Liver (tissue), 9 donors: Measurements from ENCODE around the gene EVX1. TPM values are rescaled to one million over a fixed set of nuclear protein-coding genes. Genes with fewer than 3 reads are reported as not detected.

Source experiments
- DNase-seq: peaks from one replicate; pipeline ENCODE4 v3.0.0-alpha.2; 2017; ENCODE audit warnings: low spot score
- H3K27ac ChIP-seq, 2 donors: one replicate each; pipeline ENCODE4 v1.7.0; 2013; ENCODE audit warnings: inconsistent platforms in 2 of 2, low read length in 2 of 2, control low read depth in 1 of 2, low read depth in 1 of 2, mild to moderate bottlenecking in 1 of 2
- H3K27me3 ChIP-seq, 4 donors: one replicate each; pipeline versions ENCODE4 v1.6.1 to v1.7.0; 2013; ENCODE audit warnings: low read length in 3 of 4, inconsistent platforms in 1 of 4, mild to moderate bottlenecking in 1 of 4, moderate library complexity in 1 of 4; ENCODE audit not compliant: control insufficient read depth in 4 of 4, insufficient read depth in 4 of 4
- H3K36me3 ChIP-seq, 4 donors: one replicate each; pipeline versions ENCODE4 v1.6.1 to v1.7.0; 2013; ENCODE audit warnings: low read length in 3 of 4, mild to moderate bottlenecking in 3 of 4, low read depth in 1 of 4, moderate library complexity in 1 of 4; ENCODE audit not compliant: control insufficient read depth in 4 of 4, insufficient read depth in 3 of 4
- H3K4me1 ChIP-seq, 4 donors: one replicate each; pipeline versions ENCODE4 v1.6.1 to v1.7.0; 2013; ENCODE audit warnings: low read length in 3 of 4, mild to moderate bottlenecking in 3 of 4, moderate library complexity in 1 of 4; ENCODE audit not compliant: control insufficient read depth in 4 of 4, insufficient read depth in 4 of 4
- H3K4me3 ChIP-seq, 3 donors: one replicate each; pipeline versions ENCODE4 v1.6.1 to v1.7.0; 2013; ENCODE audit warnings: low read length in 3 of 3, control low read depth in 1 of 3, low read depth in 1 of 3, mild to moderate bottlenecking in 1 of 3
- H3K9ac ChIP-seq, 2 donors: one replicate each; pipeline ENCODE4 v1.7.0; 2013; ENCODE audit warnings: low read length in 2 of 2, mild to moderate bottlenecking in 2 of 2, moderate library complexity in 2 of 2, control low read depth in 1 of 2, low read depth in 1 of 2
- H3K9me3 ChIP-seq, 4 donors: one replicate each; pipeline versions ENCODE4 v1.6.1 to v1.7.0; 2013; ENCODE audit warnings: low read length in 3 of 4; ENCODE audit not compliant: control insufficient read depth in 4 of 4
- ATF3 ChIP-seq: IDR thresholded peaks from 2 replicates; pipeline ENCODE4 v1.6.1; 2016; ENCODE audit warnings: antibody characterized with exemption
- CTCF ChIP-seq: fragments of 150-350 bp; IDR thresholded peaks from 2 replicates; pipeline ENCODE4 v1.5.1; 2017; ENCODE audit warnings: improper control_type of control experiment, low read depth, low read length; ENCODE audit not compliant: missing input control
- EGR1 ChIP-seq, 2 donors: IDR thresholded peaks; 2 replicates each; pipeline ENCODE4 v1.6.1; 2016 to 2018; ENCODE audit warnings: antibody characterized with exemption in 2 of 2, low read depth in 2 of 2
- FOXA1 ChIP-seq: IDR thresholded peaks from 2 replicates; pipeline ENCODE4 v1.6.1; 2016; ENCODE audit warnings: antibody characterized with exemption
- FOXA2 ChIP-seq: IDR thresholded peaks from 2 replicates; pipeline ENCODE4 v1.6.1; 2016; ENCODE audit warnings: antibody characterized with exemption
- GABPA ChIP-seq, 2 donors: IDR thresholded peaks in 1 of 2; conservative IDR thresholded peaks in 1 of 2; 2 replicates each; pipeline ENCODE4 v1.6.1; 2016; ENCODE audit warnings: antibody characterized with exemption in 2 of 2, mild to moderate bottlenecking in 1 of 2, moderate library complexity in 1 of 2
- HNF4A ChIP-seq, 2 donors: conservative IDR thresholded peaks; 2 replicates each; pipeline ENCODE4 v1.6.1; 2016; ENCODE audit warnings: antibody characterized with exemption in 2 of 2, mild to moderate bottlenecking in 2 of 2
- HNF4G ChIP-seq: IDR thresholded peaks from 2 replicates; pipeline ENCODE4 v1.6.1; 2016; ENCODE audit warnings: antibody characterized with exemption
- JUND ChIP-seq, 2 donors: IDR thresholded peaks; 2 replicates each; pipeline ENCODE4 v1.6.1; 2016; ENCODE audit warnings: antibody characterized with exemption in 2 of 2
- MAX ChIP-seq: IDR thresholded peaks from 2 replicates; pipeline ENCODE4 v1.6.1; 2016; ENCODE audit warnings: antibody characterized with exemption
- NR2F2 ChIP-seq: IDR thresholded peaks from 2 replicates; pipeline ENCODE4 v1.6.1; 2016; ENCODE audit warnings: antibody characterized with exemption
- RAD21 ChIP-seq, 2 donors: IDR thresholded peaks; 2 replicates each; pipeline ENCODE4 v1.6.1; 2016; ENCODE audit warnings: antibody characterized with exemption in 2 of 2, mild to moderate bottlenecking in 2 of 2
- REST ChIP-seq: IDR thresholded peaks from 2 replicates; pipeline ENCODE4 v1.6.1; 2016; ENCODE audit warnings: antibody characterized with exemption, mild to moderate bottlenecking
- RXRA ChIP-seq, 2 donors: IDR thresholded peaks; 2 replicates each; pipeline ENCODE4 v1.6.1; 2017 to 2018; ENCODE audit warnings: antibody characterized with exemption in 2 of 2, mild to moderate bottlenecking in 1 of 2
- SP1 ChIP-seq: IDR thresholded peaks from 2 replicates; pipeline ENCODE4 v1.6.1; 2018; ENCODE audit warnings: antibody characterized with exemption, mild to moderate bottlenecking
- TAF1 ChIP-seq: conservative IDR thresholded peaks from 2 replicates; pipeline ENCODE4 v1.6.1; 2016; ENCODE audit warnings: antibody characterized with exemption, mild to moderate bottlenecking
- YY1 ChIP-seq: IDR thresholded peaks from 2 replicates; pipeline ENCODE4 v1.6.1; 2016; ENCODE audit warnings: antibody characterized with exemption, mild to moderate bottlenecking
- ZBTB33 ChIP-seq: IDR thresholded peaks from 2 replicates; pipeline ENCODE4 v1.6.1; 2016; ENCODE audit warnings: antibody characterized with exemption
- WGBS: extraction: QIAGEN DNeasy Blood & Tissue Kit; methylation state at CpG from one replicate; pipeline ENCODE4 v1.1.7; 2013; 5-methylcytosine and 5-hydroxymethylcytosine counted together
- polyA plus RNA-seq, 2 donors: library from polyadenylated mRNA; stranded (reverse) in 1 of 2; unstranded in 1 of 2; fragments of 200-250 nt in 1 of 2; fragments of >200 nt in 1 of 2; fragmentation: Nextera tagmentation in 1 of 2; extraction: Ambion mirVana in 1 of 2; gene quantifications; one replicate each; pipeline versions ENCODE4 v1.2.1 to v1.2.3, GENCODE V29; 2013 to 2015
- total RNA-seq, 2 donors: library from RNA; depleted of rRNA; stranded (reverse); fragments of >200 nt; gene quantifications; one replicate each; pipeline ENCODE4 v1.2.3, GENCODE V29; 2014
- donor health status: healthy.
- donor health status: healthy.
- donor health status: healthy.
- donor health status: healthy.
- donor health status: healthy.

EVX1 gene
- total and polyA plus RNA-seq, 4 donors: not detected

GRCh38 chr7:27213433-27214238 lies 29.0 kb upstream of the EVX1 start:
- H3K36me3 ChIP-seq: no peaks in the 10 kb centered on the region
- no peak for TF ChIP-seq HNF4A (conservative IDR thresholded peaks at IDR 0.05)
- TF ChIP-seq RAD21 (IDR thresholded peaks at IDR 0.05): no peak
- no peak for TF ChIP-seq RXRA (IDR thresholded peaks at IDR 0.05)
- TF ChIP-seq ATF3: no peak
- no peak for TF ChIP-seq CTCF
- no peak for TF ChIP-seq MAX
- no peak for TF ChIP-seq JUND (IDR thresholded peaks at IDR 0.05)
- no peak for TF ChIP-seq YY1
- no peak for TF ChIP-seq HNF4G
- TF ChIP-seq FOXA1: no peak
- TF ChIP-seq REST: no peak
- no peak for TF ChIP-seq ZBTB33
- no peak for TF ChIP-seq SP1
- no peak for TF ChIP-seq NR2F2
- no peak for TF ChIP-seq FOXA2
- TF ChIP-seq EGR1 (IDR thresholded peaks at IDR 0.05; ENCODE audit: low read depth in 2 of 2): no peak
- no peak for TF ChIP-seq GABPA (IDR thresholded peaks at IDR 0.05 in 1 of 2, conservative IDR thresholded peaks at IDR 0.05 in 1 of 2)
- TF ChIP-seq TAF1: no peak
- peaks cover 6 to 10% (median 7%) of the 10 kb centered on the region in 4 donors for H3K4me1 ChIP-seq
- H3K9ac ChIP-seq: no peak overlapping the region
- no peaks in the 10 kb centered on the region for H3K9me3 ChIP-seq
- no peak for DNase-seq
- peaks cover 0 to 10% (median 7%) of the 10 kb centered on the region in 4 donors for H3K27me3 ChIP-seq
- 36% methylated on average over 50 of the region's 50 CpGs for WGBS
- no peak overlapping the region for H3K27ac ChIP-seq
- no peak overlapping the region for H3K4me3 ChIP-seq
